Erythroblast (primary cell): ENCODE data around the gene FUS.

ENCODE experiments used
- GATA1 ChIP-seq: IDR thresholded peaks from 2 replicates; pipeline ENCODE4 v1.6.1; 2011; ENCODE audit warnings: low read depth, mild to moderate bottlenecking, control low read depth, low read length, moderate library complexity
- POLR2A ChIP-seq: IDR thresholded peaks from 2 replicates; pipeline ENCODE4 v1.6.1; 2011; ENCODE audit warnings: mild to moderate bottlenecking, low read length

GRCh38 chr16:31225193-31225592 lies 45.3 kb downstream of the FUS start:
- TF ChIP-seq POLR2A (no peak), GATA1 (no peak)
